Ovary (tissue), 3 donors: Measurements from ENCODE around the gene ZNF750.

ENCODE experiments used
- POLR2A ChIP-seq: fragments of 450-650 bp; IDR thresholded peaks from one replicate; pipeline ENCODE4 v1.6.1; 2017; ENCODE audit warnings: antibody characterized with exemption, mild to moderate bottlenecking, moderate library complexity
- TF ChIP-seq, protein P1 (sequence below), 3 donors: fragments of 450-650 bp in 2 of 3; fragments of 200-600 bp in 1 of 3; IDR thresholded peaks; one replicate each; pipeline versions ENCODE4 v1.5.1 to v1.8.0; 2016 to 2022; ENCODE audit warnings: antibody characterized with exemption in 3 of 3, mild to moderate bottlenecking in 1 of 3
- donor health status: DM: no; HTN: no; CAD: no.

- TF ChIP-seq, protein P1, sequence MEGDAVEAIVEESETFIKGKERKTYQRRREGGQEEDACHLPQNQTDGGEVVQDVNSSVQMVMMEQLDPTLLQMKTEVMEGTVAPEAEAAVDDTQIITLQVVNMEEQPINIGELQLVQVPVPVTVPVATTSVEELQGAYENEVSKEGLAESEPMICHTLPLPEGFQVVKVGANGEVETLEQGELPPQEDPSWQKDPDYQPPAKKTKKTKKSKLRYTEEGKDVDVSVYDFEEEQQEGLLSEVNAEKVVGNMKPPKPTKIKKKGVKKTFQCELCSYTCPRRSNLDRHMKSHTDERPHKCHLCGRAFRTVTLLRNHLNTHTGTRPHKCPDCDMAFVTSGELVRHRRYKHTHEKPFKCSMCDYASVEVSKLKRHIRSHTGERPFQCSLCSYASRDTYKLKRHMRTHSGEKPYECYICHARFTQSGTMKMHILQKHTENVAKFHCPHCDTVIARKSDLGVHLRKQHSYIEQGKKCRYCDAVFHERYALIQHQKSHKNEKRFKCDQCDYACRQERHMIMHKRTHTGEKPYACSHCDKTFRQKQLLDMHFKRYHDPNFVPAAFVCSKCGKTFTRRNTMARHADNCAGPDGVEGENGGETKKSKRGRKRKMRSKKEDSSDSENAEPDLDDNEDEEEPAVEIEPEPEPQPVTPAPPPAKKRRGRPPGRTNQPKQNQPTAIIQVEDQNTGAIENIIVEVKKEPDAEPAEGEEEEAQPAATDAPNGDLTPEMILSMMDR (IDR thresholded peaks at IDR 0.05), result no peak
- TF ChIP-seq POLR2A, result no peak
These were observed 45.1 kb upstream of the ZNF750 start for GRCh38 chr17:82884970-82885353.
